ENCODE data around the gene ANKRD13A.

The ANKRD13A gene

DNA sequence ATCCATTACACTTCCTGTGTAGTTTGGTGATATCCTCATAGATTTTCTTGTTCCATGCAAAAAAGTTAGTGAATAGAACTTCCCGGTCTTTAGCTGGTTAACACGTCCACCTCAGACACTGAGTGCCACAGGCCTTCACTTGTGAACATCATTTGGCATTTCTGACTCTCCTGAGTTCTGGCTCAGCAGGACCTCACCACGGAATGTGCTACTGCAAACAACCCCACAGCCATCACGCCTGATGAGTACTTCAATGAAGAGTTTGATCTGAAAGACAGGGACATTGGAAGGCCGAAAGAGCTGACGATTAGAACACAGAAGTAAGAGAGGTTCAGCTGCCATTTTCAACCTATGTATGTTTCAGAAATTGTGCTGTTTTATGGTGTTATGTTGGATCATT, 29.1 kb downstream of the ANKRD13A start:
- H3K4me3 ChIP-seq (ENCODE audit: low read depth, low read length): no peak overlapping the region
- TF ChIP-seq, protein P1, sequence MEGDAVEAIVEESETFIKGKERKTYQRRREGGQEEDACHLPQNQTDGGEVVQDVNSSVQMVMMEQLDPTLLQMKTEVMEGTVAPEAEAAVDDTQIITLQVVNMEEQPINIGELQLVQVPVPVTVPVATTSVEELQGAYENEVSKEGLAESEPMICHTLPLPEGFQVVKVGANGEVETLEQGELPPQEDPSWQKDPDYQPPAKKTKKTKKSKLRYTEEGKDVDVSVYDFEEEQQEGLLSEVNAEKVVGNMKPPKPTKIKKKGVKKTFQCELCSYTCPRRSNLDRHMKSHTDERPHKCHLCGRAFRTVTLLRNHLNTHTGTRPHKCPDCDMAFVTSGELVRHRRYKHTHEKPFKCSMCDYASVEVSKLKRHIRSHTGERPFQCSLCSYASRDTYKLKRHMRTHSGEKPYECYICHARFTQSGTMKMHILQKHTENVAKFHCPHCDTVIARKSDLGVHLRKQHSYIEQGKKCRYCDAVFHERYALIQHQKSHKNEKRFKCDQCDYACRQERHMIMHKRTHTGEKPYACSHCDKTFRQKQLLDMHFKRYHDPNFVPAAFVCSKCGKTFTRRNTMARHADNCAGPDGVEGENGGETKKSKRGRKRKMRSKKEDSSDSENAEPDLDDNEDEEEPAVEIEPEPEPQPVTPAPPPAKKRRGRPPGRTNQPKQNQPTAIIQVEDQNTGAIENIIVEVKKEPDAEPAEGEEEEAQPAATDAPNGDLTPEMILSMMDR (IDR thresholded peaks at IDR 0.05; ENCODE audit: insufficient read depth, low read length, missing control alignments): no peak
- ChIA-PET POLR2A (no interaction called here), CTCF (interaction anchor here (1.1 to 2.6 kb wide), 4 partner anchors 12 to 403 kb away, joined by 3 to 9 read pairs (median 4); no protein-coding TSS in a partner anchor)
- no peak for DNase-seq (ENCODE audit: low read depth, low spot score)

DNA sequence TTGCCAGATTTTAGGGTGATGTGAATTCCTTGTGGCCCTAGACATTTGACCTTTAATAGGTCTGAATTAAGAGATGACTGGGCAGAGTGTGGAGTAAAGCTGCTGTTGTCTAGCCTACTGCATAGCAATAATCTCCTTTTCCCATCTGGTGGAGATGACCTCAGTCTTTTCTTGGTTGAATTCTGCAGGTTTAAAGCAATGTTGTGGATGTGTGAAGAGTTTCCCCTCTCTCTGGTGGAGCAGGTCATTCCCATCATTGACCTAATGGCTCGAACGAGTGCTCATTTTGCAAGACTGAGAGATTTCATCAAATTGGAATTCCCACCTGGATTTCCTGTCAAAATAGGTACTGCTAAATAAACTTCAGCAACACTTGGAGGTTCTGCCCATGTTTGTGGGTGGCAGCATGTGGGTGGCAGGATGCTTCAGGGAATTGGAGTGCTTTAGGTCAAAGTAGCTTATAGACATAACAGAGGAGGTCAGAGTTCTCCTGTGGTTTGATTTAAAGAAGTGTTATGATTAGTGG, 30.1 kb downstream of the ANKRD13A start:
- TF ChIP-seq, protein P1 (IDR thresholded peaks at IDR 0.05; ENCODE audit: insufficient read depth, low read length, missing control alignments): no peak
- POLR2A ChIA-PET: no interaction called here
- CTCF ChIA-PET: interaction anchor here (0.7 to 4.0 kb wide), 4 partner anchors 11 to 402 kb away, joined by 3 to 17 read pairs (median 4); no protein-coding TSS in a partner anchor
- DNase-seq (ENCODE audit: low read depth, low spot score): no peak
- no peak overlapping the region for H3K4me3 ChIP-seq (ENCODE audit: low read depth, low read length)

DNA sequence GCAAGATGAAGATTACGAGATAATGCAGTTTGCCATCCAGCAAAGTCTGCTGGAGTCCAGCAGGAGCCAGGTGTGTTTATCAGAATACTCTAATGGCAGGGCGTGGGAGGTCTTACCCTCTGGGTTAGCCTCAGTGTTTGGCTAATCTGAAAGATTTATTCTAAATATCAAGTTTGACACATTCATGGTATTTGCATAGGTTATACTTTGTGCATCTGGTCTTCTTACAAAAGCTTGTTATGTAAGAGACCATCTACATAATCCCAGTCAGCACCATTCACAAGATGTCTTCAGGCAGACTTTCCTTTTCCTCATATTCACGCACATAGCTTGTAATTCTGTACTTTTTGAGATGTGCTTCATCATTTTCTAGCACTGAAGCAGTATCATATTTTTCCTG, 34.7 kb downstream of the ANKRD13A start:
- TF ChIP-seq, protein P1 (IDR thresholded peaks at IDR 0.05; ENCODE audit: insufficient read depth, low read length, missing control alignments): no peak
- DNase-seq (ENCODE audit: low read depth, low spot score): no peak
- POLR2A ChIA-PET: interaction anchor here (1.1 kb wide), 1 partner anchor 9 kb away, joined by 3 read pairs; no protein-coding TSS in a partner anchor
- H3K4me3 ChIP-seq (ENCODE audit: low read depth, low read length): no peak overlapping the region
- CTCF ChIA-PET: interaction anchor here (1.0 to 1.4 kb wide), 2 partner anchors 10 to 180 kb away, joined by 3 to 4 read pairs; no protein-coding TSS in a partner anchor

DNA sequence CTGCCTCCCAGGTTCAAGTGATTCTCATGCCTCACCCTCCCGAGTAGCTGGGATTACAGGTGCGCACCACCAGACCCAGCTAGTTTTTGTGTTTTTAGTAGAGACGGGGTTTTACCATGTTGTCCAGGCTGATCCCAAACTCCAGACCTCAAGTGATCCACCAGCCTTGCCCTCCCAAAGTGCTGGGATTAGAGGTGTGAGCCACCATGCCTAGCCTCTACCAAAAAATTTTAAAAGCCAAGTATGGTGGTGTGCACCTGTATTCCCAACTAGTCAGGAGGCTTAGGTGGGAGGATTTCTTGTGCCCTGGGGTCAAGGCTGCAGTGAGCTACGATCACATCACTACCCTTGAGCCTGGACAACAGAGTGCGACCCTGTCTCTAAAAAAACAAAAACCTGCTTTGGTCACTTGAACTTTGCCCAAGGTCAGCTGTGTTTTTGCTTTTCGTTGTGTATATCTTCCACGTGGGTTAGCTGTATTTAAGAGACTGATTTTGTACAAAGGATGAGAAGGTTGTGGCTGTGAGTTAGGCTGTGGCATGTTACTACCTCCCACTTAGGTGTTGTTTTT, 36.4 kb downstream of the ANKRD13A start:
- ChIA-PET POLR2A (no interaction called here), CTCF (interaction anchor here (1.0 to 1.9 kb wide), 5 partner anchors 9 to 235 kb away, joined by 3 to 5 read pairs (median 4); no protein-coding TSS in a partner anchor)
- TF ChIP-seq, protein P1 (IDR thresholded peaks at IDR 0.05; ENCODE audit: insufficient read depth, low read length, missing control alignments): no peak

DNA sequence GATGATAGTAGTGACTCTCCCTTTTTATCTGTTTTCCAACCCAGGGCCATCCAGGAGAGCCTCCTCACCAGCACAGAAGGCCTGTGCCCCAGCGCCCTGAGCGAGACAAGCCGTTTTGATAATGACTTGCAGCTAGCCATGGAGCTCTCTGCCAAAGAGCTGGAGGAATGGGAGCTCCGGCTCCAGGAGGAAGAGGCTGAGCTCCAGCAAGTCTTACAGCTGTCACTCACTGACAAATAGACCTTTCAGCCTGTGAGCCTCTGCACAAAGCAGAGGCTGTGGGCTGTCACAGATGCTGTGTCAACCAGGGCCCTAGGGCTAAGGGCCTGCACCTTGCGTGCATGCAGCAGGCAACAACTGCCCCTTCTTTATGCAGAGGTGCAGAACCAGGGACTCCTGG, 38.1 kb downstream of the ANKRD13A start:
- ChIA-PET CTCF (interaction anchor here (1.4 to 1.9 kb wide), 2 partner anchors 10 to 11 kb away, joined by 3 to 5 read pairs; partner anchors contain the start of gene C12orf76), POLR2A (no interaction called here)
- TF ChIP-seq, protein P1 (IDR thresholded peaks at IDR 0.05; ENCODE audit: insufficient read depth, low read length, missing control alignments): no peak
- DNase-seq (ENCODE audit: low read depth, low spot score): no peak
- H3K4me3 ChIP-seq (ENCODE audit: low read depth, low read length): no peak overlapping the region

More for the DNA sequence above, 36.4 kb downstream of the ANKRD13A start:
- H3K4me3 ChIP-seq (ENCODE audit: low read depth, low read length): no peak overlapping the region
- DNase-seq (ENCODE audit: low read depth, low spot score): no peak

DNA sequence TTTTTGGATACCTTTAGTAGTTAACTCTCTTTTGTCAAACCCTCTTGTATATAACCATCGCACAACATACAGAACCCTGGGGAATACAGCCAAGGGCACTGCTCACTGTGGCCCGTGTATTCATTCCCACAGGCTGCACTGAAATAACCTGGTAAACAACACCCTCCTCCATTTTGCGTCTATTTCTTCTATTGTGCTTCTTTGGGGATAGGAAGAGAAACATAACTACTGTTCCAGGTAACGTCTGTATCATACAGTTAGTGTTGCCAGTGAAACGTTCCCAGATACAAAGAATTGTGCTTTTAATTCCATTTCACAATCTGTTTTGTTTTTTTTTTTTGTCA, 39.5 kb downstream of the ANKRD13A start:
- H3K4me3 ChIP-seq (ENCODE audit: low read depth, low read length): no peak overlapping the region
- ChIA-PET CTCF (no interaction called here), POLR2A (no interaction called here)
- DNase-seq (ENCODE audit: low read depth, low spot score): no peak
- TF ChIP-seq, protein P1 (IDR thresholded peaks at IDR 0.05; ENCODE audit: insufficient read depth, low read length, missing control alignments): no peak
